ENCODE results near the gene GLOD4. TPM values are rescaled to one million over a fixed set of nuclear protein-coding genes. Genes with fewer than 3 reads are reported as not detected.

The GLOD4 gene
- total RNA-seq, 1 donor from 2014 or later: 124 TPM

DNA sequence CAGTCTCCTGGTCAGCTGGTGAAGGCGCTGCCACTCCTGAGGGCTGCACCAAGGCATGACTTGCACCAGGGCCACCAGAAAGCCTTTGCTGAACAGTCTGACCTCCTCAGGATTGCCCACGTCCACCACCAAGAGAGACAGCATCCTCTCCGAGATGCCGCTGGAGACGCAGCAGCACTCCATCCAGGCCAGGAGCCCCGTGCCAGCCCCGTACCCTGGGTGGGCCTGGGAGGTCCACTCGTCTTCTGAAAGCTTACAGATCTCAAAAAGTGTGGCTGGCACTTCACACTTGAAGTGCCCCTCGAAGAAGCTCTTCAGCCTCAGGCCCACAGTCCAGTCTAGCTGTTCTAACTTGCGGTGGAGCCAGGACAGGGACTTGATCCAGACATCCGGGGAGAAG is 36.7 kb downstream of the GLOD4 start:
- no peaks in the 10 kb centered on the region for H3K27me3 Mint-ChIP-seq (ENCODE audit: low read depth)
- H3K4me1 Mint-ChIP-seq: peaks cover 12% of the 10 kb centered on the region
- peaks cover 5% of the 10 kb centered on the region for H3K9me3 Mint-ChIP-seq
- peak overlapping the region; percentile 44 for H3K4me3 Mint-ChIP-seq
- peaks cover 41% of the 10 kb centered on the region for H3K36me3 Mint-ChIP-seq (ENCODE audit: low read depth)
- no peak overlapping the region for H3K27ac Mint-ChIP-seq (ENCODE audit: unreplicated experiment)
- TF ChIP-seq, protein P1, sequence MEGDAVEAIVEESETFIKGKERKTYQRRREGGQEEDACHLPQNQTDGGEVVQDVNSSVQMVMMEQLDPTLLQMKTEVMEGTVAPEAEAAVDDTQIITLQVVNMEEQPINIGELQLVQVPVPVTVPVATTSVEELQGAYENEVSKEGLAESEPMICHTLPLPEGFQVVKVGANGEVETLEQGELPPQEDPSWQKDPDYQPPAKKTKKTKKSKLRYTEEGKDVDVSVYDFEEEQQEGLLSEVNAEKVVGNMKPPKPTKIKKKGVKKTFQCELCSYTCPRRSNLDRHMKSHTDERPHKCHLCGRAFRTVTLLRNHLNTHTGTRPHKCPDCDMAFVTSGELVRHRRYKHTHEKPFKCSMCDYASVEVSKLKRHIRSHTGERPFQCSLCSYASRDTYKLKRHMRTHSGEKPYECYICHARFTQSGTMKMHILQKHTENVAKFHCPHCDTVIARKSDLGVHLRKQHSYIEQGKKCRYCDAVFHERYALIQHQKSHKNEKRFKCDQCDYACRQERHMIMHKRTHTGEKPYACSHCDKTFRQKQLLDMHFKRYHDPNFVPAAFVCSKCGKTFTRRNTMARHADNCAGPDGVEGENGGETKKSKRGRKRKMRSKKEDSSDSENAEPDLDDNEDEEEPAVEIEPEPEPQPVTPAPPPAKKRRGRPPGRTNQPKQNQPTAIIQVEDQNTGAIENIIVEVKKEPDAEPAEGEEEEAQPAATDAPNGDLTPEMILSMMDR (conservative IDR thresholded peaks at IDR 0.05): no peak
- DNase-seq (ENCODE audit: low read depth, low spot score): no peak

DNA sequence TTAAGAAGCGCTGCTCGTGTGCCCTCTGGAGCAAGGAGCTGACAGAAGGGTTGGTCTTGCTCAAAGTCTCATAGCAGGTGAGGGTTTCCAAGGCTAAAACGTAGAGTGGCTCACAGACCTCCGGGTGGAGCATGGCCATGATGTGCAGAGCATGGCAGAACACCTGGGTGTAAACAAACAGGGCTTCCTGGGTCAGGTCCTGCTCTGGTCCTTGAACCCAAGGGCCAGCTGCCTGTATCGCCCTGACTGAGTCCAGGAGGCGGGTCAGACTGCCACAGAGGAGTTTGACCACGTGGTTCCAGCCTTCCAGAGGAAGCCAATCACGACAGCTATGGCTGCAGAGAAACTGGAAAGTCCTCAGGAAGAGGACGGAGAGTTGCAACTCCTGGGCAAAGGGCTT is 37.1 kb downstream of the GLOD4 start:
- Mint-ChIP-seq H3K36me3 (ENCODE audit: low read depth) (peaks cover 40% of the 10 kb centered on the region), H3K27me3 (ENCODE audit: low read depth) (no peaks in the 10 kb centered on the region), H3K4me1 (peaks cover 11% of the 10 kb centered on the region), H3K27ac (ENCODE audit: unreplicated experiment) (no peak overlapping the region), H3K4me3 (no peak overlapping the region), H3K9me3 (peaks cover 5% of the 10 kb centered on the region)
- TF ChIP-seq, protein P1 (conservative IDR thresholded peaks at IDR 0.05): no peak
- DNase-seq (ENCODE audit: low read depth, low spot score): no peak

DNA sequence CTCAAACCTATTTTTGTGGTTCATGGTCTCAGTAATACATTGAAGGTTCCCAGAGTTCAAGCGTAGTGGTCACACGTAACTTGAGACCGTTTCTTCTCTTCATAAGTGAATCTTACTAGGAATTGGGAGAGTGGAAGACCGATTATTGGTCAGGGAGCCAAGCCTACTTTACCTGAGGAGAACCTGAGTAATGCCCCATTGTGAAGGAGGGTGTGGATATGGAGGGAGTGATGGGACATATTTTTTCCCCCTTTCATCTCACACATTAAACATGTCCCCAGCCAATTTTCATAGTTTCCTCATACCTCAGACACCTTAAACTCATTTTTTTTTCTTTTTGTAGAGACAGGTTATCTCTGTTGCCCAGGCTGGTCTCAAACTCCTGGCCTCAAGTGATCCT is 38.9 kb downstream of the GLOD4 start:
- Mint-ChIP-seq H3K9me3 (no peaks in the 10 kb centered on the region), H3K4me3 (peak overlapping the region; percentile 57), H3K27ac (ENCODE audit: unreplicated experiment) (no peak overlapping the region)

DNA sequence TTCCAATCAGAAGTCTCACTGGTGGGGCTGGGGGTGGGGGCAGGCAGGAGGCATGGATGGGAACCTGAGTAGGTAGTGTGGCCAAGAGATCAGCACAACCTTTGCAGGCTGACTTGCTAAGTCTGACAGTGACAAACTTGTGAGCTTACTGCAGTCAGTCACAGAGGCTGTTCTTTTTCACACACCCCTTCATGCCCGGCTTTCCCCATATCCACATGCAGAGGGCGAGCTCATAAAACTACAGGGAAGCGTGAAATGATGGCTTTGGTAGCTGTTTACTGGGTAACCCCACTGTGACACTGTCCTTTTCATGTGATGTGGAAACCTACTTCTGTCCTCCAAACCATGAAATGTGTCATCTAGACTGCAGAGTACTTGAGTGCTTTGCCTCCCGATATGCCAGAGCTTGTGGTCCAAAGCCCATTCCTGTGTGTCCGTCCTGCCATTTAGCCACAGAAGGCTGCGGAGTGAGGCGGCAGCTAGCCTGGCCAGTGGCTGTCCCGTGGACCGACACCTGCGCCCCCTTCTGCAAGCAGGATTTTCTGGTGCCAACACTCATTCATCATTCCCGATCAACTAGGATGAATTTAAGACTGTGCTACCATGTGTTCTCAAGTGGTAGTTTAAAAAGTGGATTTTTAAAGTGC is 39.8 kb downstream of the GLOD4 start:
- H3K4me1 Mint-ChIP-seq: peaks cover 6% of the 10 kb centered on the region
- H3K27me3 Mint-ChIP-seq (ENCODE audit: low read depth): no peaks in the 10 kb centered on the region
- H3K27ac Mint-ChIP-seq (ENCODE audit: unreplicated experiment): no peak overlapping the region
- DNase-seq (ENCODE audit: low read depth, low spot score): no peak
- no peak overlapping the region for H3K4me3 Mint-ChIP-seq
- H3K9me3 Mint-ChIP-seq: no peaks in the 10 kb centered on the region
- TF ChIP-seq, protein P1 (conservative IDR thresholded peaks at IDR 0.05): no peak
- H3K36me3 Mint-ChIP-seq (ENCODE audit: low read depth): peaks cover 28% of the 10 kb centered on the region

More for the DNA sequence above, 38.9 kb downstream of the GLOD4 start:
- no peaks in the 10 kb centered on the region for H3K27me3 Mint-ChIP-seq (ENCODE audit: low read depth)
- TF ChIP-seq, protein P1 (conservative IDR thresholded peaks at IDR 0.05): no peak
- H3K36me3 Mint-ChIP-seq (ENCODE audit: low read depth): peaks cover 32% of the 10 kb centered on the region
- H3K4me1 Mint-ChIP-seq: peaks cover 6% of the 10 kb centered on the region
- DNase-seq (ENCODE audit: low read depth, low spot score): no peak

DNA sequence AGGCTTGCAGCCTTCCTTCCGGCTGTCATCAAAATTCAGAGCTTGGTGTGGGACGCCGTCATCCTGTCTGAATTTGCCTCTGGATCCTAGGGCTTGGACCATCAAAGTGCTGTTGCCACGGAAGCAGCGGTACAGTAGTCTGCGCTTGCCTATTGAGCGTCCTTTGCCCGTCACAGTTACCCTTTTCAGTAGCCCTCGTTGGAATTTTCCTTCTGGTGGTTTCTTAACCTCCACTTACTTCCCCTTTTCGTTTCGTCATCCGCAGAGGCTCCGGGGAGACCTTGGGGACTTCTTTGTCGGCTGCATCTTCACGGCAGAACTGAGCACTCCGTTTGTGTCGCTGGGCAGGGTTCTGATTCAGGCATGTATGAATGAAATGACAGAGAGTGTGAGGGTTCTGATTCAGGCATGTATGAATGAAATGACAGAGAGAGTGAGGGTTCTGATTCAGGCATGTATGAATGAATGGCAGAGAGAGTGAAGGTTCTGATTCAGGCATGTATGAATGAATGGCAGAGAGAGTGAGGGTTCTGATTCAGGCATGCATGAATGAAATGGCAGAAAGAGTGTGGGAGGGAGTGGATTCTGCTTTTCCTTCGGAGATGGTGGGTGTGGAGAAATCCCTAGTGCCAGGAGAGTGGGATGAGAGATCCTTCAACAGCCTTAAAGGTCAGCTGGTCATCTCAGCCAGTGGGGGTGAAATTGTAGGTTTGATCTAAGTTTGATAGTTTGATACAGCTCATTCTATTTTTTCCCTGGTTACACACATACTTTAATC is 41.7 kb downstream of the GLOD4 start:
- peak overlapping the region; percentile 65 for H3K4me3 Mint-ChIP-seq
- TF ChIP-seq, protein P1 (conservative IDR thresholded peaks at IDR 0.05): no peak
- H3K9me3 Mint-ChIP-seq: no peaks in the 10 kb centered on the region
- H3K36me3 Mint-ChIP-seq (ENCODE audit: low read depth): peaks cover 31% of the 10 kb centered on the region
- DNase-seq (ENCODE audit: low read depth, low spot score): no peak
- H3K4me1 Mint-ChIP-seq: peaks cover 11% of the 10 kb centered on the region
- H3K27ac Mint-ChIP-seq (ENCODE audit: unreplicated experiment): no peak overlapping the region
- no peaks in the 10 kb centered on the region for H3K27me3 Mint-ChIP-seq (ENCODE audit: low read depth)
